ENCODE data around the gene DMC1.
"Not testable (repeated sequence)": the region's sequence is repeated elsewhere in the genome, so short reads cannot be mapped to it uniquely, and the experiment has no call there.

The DMC1 gene

GRCh38 chr22:38497869-38498268 lies 72.1 kb downstream of the DMC1 start:
- DNase-seq = no peak

DNA sequence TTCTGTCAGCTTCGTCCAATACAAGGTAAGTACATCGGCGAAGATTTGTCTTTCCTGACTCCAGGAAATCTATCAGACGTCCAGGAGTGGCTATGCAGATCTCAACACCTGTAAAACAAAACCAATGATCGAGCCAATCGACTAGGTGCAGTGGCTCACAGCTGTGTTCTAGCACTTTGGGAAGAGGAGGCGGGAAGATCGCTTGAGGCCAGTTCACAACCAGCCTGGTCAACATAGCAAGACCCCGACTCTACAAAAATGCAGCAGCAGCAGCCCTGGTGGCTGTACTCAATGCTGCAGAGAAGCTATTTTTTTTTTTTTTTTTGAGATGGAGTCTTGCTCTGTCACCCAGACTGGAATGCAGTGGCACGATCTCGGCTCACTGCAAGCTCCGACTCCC lies 75.0 kb downstream of the DMC1 start:
- no peak for DNase-seq

DNA sequence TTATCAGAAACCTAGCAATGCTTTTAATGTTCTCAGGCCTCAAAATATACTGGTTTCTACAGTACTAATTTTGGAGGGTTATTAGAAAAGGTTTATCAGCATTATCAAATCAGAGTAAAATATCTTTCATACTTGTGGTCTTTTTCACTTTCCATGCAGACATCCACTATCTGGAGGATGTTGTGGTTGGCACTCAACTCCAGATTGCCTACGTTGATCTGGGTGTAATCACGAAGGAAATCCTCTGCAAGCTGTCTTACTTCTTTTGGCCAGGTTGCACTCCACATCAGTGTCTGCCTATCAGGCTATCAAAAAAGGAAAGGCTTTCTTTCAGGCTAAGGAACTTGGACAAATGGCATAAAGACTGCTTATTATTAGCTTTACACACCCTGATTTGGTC lies 75.5 kb downstream of the DMC1 start:
- no peak for DNase-seq

- no peak for DNase-seq
These were observed 78.2 kb downstream of the DMC1 start for GRCh38 chr22:38491707-38492348.

GRCh38 chr22:38490915-38491314 lies 79.1 kb downstream of the DMC1 start:
- no peak for DNase-seq

DNA sequence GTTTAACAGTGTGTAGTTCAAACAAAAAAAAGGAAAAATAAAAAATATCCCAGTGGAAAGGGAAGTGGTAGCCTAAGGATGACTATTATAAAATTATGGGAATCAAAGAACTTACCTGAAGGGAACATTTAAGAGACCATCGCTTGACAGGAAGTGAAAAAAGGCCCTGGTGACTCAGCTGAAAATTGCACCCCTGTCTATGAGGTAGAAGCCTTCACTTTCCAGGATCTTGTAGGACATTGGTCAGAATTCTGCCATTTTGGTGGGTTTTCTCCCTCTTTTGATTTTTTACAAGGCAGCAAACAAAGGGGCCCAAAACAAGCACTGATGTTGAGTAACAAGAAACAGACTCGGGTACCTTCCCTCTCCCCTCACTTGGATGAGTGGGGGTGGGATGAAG lies 79.5 kb downstream of the DMC1 start:
- no peak for DNase-seq

- DNase-seq = no peak
These were observed 80.3 kb downstream of the DMC1 start for GRCh38 chr22:38489561-38490145.

- DNase-seq = no peak
These were observed 80.8 kb downstream of the DMC1 start for GRCh38 chr22:38489142-38489541.

DNA sequence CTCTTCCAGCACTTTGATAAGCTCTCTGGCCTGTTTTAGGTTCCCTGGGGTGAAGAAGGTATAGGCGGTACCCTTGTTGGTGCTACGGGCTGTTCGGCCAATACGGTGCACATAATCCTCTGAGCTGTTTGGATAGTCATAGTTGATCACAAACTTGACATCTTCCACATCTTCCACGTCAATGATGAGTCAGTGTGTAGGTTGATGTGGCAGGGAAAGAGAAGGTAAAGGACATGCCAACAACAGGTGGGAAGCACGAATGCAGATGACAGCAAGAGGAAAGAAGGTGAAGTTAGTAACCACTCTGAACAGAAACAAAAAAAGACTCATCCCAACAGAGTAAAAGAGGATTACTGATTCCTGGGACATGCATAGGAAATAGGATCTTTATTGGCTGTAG lies 82.0 kb downstream of the DMC1 start:
- no peak for DNase-seq

- DNase-seq = no peak
These were observed 84.2 kb downstream of the DMC1 start for GRCh38 chr22:38485783-38486182.

DNA sequence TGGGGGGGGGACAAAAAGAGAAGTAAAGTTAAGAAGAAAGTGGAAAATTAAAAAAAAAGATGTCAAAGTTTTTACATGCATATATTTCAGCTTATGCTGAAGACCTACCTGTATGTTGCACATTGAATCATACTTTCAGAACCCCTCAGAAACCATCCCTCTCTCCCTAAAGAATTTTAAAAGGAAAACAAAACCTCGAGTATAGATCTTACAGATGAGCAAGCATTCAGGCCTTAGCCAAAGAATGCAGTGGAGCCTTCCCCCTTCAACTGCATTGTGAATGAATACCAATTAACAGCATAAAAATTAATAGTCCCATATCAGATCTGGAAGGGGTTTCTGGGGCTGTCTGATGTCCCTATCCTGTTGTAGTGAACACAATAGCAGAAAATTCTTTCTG lies 85.7 kb downstream of the DMC1 start:
- no peak for DNase-seq

DNA sequence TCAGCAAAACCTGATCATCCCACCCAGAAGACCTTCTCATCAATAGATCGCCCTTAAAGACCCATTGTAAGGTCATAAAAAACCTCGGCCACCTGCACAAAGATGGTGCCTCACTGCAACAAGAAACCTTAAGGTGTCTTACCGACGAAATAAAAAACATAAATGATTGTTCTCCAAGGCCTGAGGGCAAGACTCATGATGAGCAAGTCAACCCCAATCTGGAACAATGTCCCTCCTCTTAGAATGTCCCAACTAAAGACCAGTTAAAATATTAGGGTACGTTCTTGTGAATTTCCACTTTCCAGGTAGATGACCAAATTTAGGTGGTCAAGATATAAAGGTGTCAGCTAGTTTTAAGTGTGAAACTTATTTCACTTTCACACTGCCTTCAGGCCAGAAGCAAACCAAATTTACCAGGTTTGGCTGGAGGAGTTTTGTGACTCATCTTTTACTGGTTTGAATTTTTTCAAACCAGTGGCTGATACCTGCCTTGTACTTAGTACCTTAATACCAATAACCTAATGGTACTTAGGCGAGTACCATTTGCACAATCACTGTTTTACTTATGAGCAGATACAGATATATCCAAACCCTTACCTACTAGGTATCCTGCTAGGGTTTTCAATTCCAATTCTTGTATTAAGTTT lies 87.2 kb downstream of the DMC1 start:
- DNase-seq = no peak

GRCh38 chr22:38481871-38482332 lies 88.1 kb downstream of the DMC1 start:
- DNase-seq = no peak

- no peak for DNase-seq
These were observed 88.7 kb downstream of the DMC1 start for GRCh38 chr22:38481162-38481870.

DNA sequence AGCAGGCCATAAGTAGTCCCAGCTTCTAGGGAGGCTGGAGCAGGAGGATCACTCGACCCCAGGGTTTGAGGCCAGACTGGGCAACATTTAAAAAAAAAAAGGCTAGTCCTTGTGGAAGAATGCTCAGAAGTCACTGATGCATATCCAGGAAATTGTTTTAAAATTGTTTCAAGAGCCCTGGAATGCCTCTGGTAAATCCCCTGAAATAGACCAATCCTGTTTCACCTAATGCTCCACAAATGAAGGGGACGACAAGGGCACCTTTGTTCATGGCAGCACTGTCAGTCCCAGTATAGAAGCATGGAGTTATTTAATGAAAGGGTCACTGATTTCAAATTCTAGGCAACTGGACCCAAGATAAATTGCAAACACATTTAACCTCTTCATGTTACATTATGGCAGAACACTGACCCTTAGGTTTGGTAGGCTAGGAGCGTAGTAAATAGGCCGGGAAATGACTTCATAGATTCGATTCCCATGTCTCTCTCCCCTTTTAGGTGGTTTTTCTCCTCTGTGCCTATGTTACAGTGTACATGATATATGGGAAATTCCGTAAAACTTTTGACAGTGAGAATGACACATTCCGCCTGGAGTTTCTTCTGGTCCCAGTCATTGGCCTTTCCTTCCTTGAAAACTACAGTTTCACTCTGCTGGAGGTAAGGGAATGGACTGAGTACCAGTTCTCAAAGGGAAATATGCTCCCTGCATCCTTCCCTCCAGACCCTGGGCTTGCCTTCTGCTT lies 90.7 kb downstream of the DMC1 start:
- DNase-seq = no peak

GRCh38 chr22:38477585-38477984 lies 92.4 kb downstream of the DMC1 start:
- DNase-seq = no peak

DNA sequence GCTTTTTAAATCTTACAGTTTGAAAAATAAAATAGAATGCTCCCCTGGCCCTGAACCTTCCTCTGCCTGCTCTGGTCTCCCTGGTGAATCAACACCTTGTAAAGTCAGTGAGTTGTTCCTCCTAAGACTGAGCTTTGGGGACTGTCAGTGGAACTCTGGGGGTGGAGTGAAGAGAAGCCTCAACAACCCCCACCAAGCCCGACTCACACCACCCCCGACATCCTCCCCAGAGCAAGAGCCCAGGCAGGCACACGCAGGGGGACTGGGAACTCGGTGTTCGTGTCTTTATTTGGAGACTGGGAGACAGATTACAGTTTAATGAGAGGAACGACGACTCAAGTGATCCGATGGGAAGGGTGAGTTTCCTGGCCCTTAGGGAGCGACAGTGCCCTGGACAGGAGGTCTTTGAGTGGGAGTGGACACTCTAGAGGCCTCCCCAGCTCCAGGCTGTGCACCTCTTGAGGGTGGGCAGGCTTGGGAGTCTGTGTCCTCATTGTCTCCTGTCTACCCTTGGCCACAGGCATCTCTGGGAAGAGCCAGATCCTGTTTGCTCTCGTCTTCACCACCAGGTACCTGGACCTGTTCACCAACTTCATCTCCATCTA lies 95.9 kb downstream of the DMC1 start:
- no peak for DNase-seq

- DNase-seq = no peak
These were observed 98.7 kb downstream of the DMC1 start for GRCh38 chr22:38471237-38471636.

- DNase-seq = not testable (repeated sequence)
These were observed 99.8 kb downstream of the DMC1 start for GRCh38 chr22:38470179-38470578.

GRCh38 chr22:38469306-38469781 lies 100.6 kb downstream of the DMC1 start:
- DNase-seq = no peak

Measured in NCI-H1694 treated with DMSO at 0.1 percent for 48 hours (cell line).